Retinal pigment epithelial cell (primary cell): ENCODE measurements around the gene CLEC7A.

ENCODE experiments used
- DNase-seq: peaks from one replicate; pipeline ENCODE4 v3.0.0-alpha.2; 2010; ENCODE audit warnings: low read depth
- H3K4me3 ChIP-seq: 2 replicates; pipeline ENCODE4 v1.5.1; 2011; ENCODE audit warnings: mild to moderate bottlenecking, low read length, control low read depth, moderate library complexity
- TF ChIP-seq, protein P1 (sequence below): conservative IDR thresholded peaks from 2 replicates; pipeline ENCODE4 v1.5.1; 2011; ENCODE audit warnings: low read depth, low read length, control low read depth, inconsistent platforms

CLEC7A gene

DNA sequence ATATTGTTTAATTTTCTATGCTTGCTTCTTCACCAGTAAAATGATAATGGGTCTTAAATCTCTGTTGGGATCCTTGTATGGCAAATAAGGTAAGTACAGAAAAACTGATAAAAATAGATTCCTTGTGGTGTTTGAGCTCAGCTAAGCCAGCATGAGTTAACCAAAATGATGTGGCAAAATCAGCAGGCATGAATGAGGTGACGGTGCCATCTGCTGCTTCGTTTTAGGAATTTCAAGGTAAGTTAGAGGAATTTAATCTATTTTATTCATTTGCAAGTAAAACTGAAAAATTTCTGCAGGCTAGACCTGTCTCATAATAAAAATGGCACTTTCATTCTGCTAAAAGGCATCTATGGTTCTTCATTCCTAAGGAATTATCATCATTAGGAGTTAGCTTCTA lies 10.0 kb upstream of the CLEC7A start:
- no peak for DNase-seq
- TF ChIP-seq, protein P1, sequence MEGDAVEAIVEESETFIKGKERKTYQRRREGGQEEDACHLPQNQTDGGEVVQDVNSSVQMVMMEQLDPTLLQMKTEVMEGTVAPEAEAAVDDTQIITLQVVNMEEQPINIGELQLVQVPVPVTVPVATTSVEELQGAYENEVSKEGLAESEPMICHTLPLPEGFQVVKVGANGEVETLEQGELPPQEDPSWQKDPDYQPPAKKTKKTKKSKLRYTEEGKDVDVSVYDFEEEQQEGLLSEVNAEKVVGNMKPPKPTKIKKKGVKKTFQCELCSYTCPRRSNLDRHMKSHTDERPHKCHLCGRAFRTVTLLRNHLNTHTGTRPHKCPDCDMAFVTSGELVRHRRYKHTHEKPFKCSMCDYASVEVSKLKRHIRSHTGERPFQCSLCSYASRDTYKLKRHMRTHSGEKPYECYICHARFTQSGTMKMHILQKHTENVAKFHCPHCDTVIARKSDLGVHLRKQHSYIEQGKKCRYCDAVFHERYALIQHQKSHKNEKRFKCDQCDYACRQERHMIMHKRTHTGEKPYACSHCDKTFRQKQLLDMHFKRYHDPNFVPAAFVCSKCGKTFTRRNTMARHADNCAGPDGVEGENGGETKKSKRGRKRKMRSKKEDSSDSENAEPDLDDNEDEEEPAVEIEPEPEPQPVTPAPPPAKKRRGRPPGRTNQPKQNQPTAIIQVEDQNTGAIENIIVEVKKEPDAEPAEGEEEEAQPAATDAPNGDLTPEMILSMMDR: peak; percentile 51
- H3K4me3 ChIP-seq: no peak overlapping the region

DNA sequence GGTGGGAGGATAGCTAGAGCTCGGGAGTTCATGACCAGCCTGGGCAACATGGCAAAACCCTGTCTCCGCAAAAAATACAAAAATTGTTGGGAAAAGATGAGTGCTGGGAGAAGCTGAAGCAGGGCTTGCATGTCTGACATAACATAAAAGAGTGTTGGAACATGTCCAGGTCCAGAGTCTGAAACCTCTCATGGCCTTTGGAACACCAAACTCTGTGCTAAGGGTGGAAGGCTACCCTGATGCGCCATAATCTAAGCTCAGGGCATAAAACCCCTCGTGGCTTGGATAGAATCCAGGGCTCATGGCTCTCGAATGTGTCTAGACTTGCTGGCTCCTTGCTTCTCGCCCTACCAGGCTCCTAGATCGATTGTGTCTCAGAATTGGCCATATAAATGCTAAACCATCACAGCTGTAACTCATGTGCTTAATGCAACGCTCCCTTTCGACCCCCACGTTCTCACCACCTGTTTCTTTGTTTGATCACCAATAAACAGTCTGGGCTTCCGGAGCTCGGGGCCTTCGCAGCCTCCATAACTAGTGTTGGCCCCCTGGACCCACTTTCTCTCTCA lies 6.7 kb upstream of the CLEC7A start:
- TF ChIP-seq, protein P1: no peak
- DNase-seq: no peak
- no peak overlapping the region for H3K4me3 ChIP-seq

DNA sequence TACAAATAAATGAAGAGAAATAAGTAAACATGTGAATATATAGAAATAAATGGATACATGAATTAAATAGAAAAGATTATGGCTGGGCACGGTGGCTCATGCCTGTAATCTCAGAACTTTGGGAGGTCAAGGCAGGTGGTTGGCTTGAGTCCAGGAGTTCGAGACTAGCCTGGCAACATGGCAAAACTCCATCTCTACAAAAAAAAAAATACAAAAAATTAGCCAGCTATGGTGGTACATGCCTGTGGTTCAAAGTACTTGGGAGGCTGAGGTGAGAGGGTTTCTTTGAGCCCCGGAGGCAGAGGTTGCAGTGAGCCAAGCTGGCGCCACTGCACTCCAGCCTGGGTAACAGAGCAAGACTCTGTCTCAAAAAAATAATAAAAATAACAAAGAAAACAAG lies 5.1 kb upstream of the CLEC7A start:
- DNase-seq: no peak
- no peak overlapping the region for H3K4me3 ChIP-seq
- TF ChIP-seq, protein P1: no peak

DNA sequence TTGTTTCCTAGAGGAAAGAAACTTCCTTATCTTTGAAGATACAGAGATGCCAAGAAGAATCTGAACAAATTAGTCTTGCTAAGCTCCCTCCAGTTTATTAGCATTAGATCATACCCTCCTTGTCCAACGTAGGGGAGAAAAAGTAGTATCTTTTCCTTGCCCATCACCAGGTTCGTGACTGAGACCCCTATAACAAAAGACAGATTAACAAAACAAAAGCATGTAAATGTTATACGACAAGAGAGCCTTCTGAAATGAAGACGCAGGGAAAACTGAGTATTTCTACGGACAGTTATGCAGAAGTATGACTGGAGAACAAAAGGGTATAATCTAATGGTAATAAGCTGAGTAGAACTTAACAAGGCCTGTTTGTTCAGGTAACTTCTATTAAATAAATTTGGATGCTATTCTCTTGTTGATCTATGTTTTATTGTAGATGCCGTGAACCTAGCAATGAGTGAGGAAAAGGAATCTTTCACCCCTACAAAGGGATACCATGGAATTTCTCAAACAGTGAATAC lies 2.9 kb upstream of the CLEC7A start:
- DNase-seq: no peak
- no peak overlapping the region for H3K4me3 ChIP-seq

DNA sequence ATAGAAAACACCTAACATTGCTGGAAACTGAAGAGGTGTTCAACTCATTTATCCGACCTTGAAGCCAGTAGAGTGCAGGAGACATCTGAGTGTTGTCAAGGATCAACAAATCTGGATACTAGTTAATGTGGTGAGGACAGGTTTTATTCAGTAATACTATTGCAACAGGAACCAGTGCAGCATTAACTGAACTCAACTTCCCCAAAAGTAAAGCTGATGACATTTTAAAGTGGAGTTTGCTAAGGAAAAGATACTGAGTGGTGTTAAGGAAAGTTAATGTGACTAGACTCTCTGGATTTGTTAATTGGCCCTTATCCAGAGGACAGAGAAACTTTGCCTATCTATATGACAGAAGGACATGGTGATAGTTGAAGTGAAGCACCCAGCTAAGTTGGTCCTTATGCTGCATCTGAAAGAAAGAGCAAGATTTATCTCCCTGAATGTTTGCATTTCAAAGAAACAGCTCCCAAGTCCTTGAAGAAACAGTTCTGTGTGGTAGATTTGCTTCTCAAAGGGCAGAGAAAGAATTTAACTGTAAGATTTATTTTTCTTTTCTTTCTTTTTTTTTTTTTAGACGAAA lies 1.2 kb upstream of the CLEC7A start:
- TF ChIP-seq, protein P1: no peak
- no peak for DNase-seq
- H3K4me3 ChIP-seq: no peak overlapping the region

More for the DNA sequence above, 2.9 kb upstream of the CLEC7A start:
- TF ChIP-seq, protein P1: no peak

DNA sequence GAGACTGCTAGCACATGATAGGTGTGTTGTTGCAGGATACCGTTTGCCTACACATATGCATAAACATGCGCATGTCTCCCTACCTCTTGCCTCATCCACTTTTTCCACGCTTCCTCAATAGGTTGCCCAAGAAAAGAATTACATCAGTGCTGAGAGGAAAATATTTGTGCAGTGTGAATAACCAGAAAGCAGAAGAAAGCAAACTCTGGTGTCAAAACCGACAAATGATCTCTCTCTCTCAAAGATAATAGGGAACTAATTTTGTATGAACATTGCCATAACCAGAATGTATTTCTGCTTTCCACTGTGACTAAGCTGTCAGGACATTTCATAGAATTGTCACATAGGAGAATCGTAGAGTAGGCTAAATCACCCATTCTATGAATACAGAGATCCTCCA lies 1.3 kb downstream of the CLEC7A start:
- DNase-seq: no peak
- no peak overlapping the region for H3K4me3 ChIP-seq

More for the DNA sequence above, 1.3 kb downstream of the CLEC7A start:
- TF ChIP-seq, protein P1: no peak
